OCI-LY7 (cell line): ENCODE measurements around the gene FERMT2. TPM values are rescaled to one million over a fixed set of nuclear protein-coding genes. Genes with fewer than 3 reads are reported as not detected.

ENCODE experiments used
- BruUV-seq: library from RNA; stranded (reverse); fragments of 400-500 nt; replicated peaks from 2 replicates; lab custom pipeline; 2021; lab: Mats Ljungman, UMichigan
- CTCF ChIA-PET: fragments of 300-600 bp; sonication (Branson Sonifier 250); formaldehyde crosslinking; loops from one replicate; lab custom pipeline; 2022; ENCODE audit warnings: antibody characterized with exemption; ENCODE audit not compliant: unreplicated experiment; lab: Charles Lee
- POLR2A ChIA-PET: fragments of 300-600 bp; sonication (Branson Sonifier 250); formaldehyde crosslinking; loops from one replicate; lab custom pipeline; 2022; ENCODE audit warnings: antibody characterized with exemption; lab: Charles Lee
- DNase-seq: peaks from one replicate; pipeline ENCODE4 v3.0.0-alpha.2; 2015; ENCODE audit warnings: low spot score
- H2AFZ ChIP-seq: fragments of 200-600 bp; sonication (generic), shearing (Covaris generic); 2 replicates; pipeline ENCODE4 v1.6.1; 2014; ENCODE audit warnings: mild to moderate bottlenecking, antibody characterized with exemption, low read length, moderate library complexity
- H3K27ac ChIP-seq: fragments of 200-600 bp; sonication (generic); 2 replicates; pipeline ENCODE4 v1.5.1; 2014; ENCODE audit warnings: mixed run types, low read depth, mild to moderate bottlenecking, moderate library complexity, low read length, inconsistent platforms; ENCODE audit not compliant: poor library complexity, severe bottlenecking
- H3K36me3 ChIP-seq: fragments of 200-600 bp; sonication (generic); 2 replicates; pipeline ENCODE4 v1.6.1; 2014; ENCODE audit warnings: mild to moderate bottlenecking, antibody characterized with exemption, low read length, moderate library complexity, mixed read lengths; ENCODE audit not compliant: insufficient read depth
- H3K4me1 ChIP-seq: fragments of 200-600 bp; sonication (generic); 2 replicates; pipeline ENCODE4 v1.5.1; 2014; ENCODE audit warnings: mild to moderate bottlenecking, low read length; ENCODE audit not compliant: insufficient read depth, poor library complexity, severe bottlenecking
- H3K4me2 ChIP-seq: fragments of 200-600 bp; sonication (generic); 2 replicates; pipeline ENCODE4 v1.6.1; 2014; ENCODE audit warnings: mild to moderate bottlenecking, low read length
- H3K4me3 ChIP-seq: fragments of 200-600 bp; sonication (generic); 2 replicates; pipeline ENCODE4 v1.5.1; 2014; ENCODE audit warnings: mild to moderate bottlenecking, low read depth, low read length; ENCODE audit not compliant: poor library complexity, severe bottlenecking
- H3K79me2 ChIP-seq: fragments of 200-600 bp; sonication (generic); 2 replicates; pipeline ENCODE4 v1.6.1; 2016; ENCODE audit warnings: low read depth, mild to moderate bottlenecking, low read length, moderate library complexity, mixed read lengths; ENCODE audit not compliant: insufficient read depth
- H3K9me2 ChIP-seq: fragments of 200-600 bp; sonication (generic); 2 replicates; pipeline ENCODE4 v1.6.1; 2016; ENCODE audit warnings: mild to moderate bottlenecking, low read length, mixed read lengths; ENCODE audit not compliant: insufficient read depth
- H3K9me3 ChIP-seq: fragments of 200-600 bp; sonication (generic); 2 replicates; pipeline ENCODE4 v1.6.1; 2014; ENCODE audit warnings: mild to moderate bottlenecking, mixed run types, low read length, mixed read lengths
- H4K20me1 ChIP-seq: fragments of 200-600 bp; sonication (generic); 2 replicates; pipeline ENCODE4 v1.6.1; 2014; ENCODE audit warnings: mild to moderate bottlenecking, antibody characterized with exemption, low read length, moderate library complexity, mixed read lengths; ENCODE audit not compliant: insufficient read depth
- EZH2phosphoT487 ChIP-seq: fragments of 200-600 bp; sonication (generic); IDR thresholded peaks from 2 replicates; pipeline ENCODE4 v1.6.1; 2018; ENCODE audit warnings: low read depth, borderline replicate concordance, mild to moderate bottlenecking, mixed run types, antibody characterized with exemption, low read length, moderate library complexity, mixed read lengths
- intact Hi-C: fragments of 100-400 bp; cut with micrococcal nuclease; formaldehyde crosslinking; loops from one replicate; pipeline ENCODE4 v1.10.0; 2022; ENCODE audit not compliant: unreplicated experiment
- total RNA-seq, 2 experiments: library from RNA; depleted of rRNA in 1 of 2; stranded (reverse); fragments of >200 nt in 1 of 2; shearing (Covaris generic) in 1 of 2; gene quantifications; 2 replicates each; pipeline ENCODE4 v1.2.3, GENCODE V29; 2014 to 2022
- TF ChIP-seq, protein P1 (sequence below): fragments of 200-600 bp; sonication (generic); conservative IDR thresholded peaks from 2 replicates; pipeline ENCODE4 v1.5.1; 2014; ENCODE audit warnings: mild to moderate bottlenecking, antibody characterized with exemption, low read length, moderate library complexity, mixed read lengths

Gene FERMT2
- total RNA-seq, 2 experiments from 2014 or later = not detected

DNA sequence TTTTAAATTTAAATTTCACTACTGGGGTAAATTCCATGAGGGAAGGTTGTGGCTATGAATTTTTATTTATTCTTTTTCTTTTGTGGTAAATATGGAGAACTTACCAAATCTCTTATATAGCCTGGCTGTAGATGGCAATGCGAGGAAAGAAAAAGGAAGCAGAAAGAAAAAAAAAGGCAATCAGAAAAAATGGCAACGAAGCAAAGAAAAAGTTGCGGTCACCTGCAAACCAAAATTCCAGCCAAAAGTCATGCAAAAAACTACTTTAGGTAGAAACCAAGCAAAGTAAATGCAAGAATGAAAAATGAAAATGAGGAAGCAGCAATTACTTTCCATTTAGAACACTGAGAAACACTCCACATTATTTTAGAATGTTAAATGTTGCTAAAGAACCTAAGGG, 89.9 kb downstream of the FERMT2 start:
- ChIA-PET CTCF (no interaction called here), POLR2A (interaction anchor here (1.0 kb wide), 1 partner anchor 135 kb away, joined by 3 read pairs; no protein-coding TSS in a partner anchor)
- TF ChIP-seq EZH2phosphoT487 = no peak
- TF ChIP-seq, protein P1, sequence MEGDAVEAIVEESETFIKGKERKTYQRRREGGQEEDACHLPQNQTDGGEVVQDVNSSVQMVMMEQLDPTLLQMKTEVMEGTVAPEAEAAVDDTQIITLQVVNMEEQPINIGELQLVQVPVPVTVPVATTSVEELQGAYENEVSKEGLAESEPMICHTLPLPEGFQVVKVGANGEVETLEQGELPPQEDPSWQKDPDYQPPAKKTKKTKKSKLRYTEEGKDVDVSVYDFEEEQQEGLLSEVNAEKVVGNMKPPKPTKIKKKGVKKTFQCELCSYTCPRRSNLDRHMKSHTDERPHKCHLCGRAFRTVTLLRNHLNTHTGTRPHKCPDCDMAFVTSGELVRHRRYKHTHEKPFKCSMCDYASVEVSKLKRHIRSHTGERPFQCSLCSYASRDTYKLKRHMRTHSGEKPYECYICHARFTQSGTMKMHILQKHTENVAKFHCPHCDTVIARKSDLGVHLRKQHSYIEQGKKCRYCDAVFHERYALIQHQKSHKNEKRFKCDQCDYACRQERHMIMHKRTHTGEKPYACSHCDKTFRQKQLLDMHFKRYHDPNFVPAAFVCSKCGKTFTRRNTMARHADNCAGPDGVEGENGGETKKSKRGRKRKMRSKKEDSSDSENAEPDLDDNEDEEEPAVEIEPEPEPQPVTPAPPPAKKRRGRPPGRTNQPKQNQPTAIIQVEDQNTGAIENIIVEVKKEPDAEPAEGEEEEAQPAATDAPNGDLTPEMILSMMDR = no peak
- intact Hi-C loops = no loop called here
- Histone ChIP-seq H3K27ac (no peak overlapping the region), H2AFZ (no peak overlapping the region), H3K9me2 (no peaks in the 10 kb centered on the region), H3K4me1 (no peaks in the 10 kb centered on the region), H3K9me3 (no peaks in the 10 kb centered on the region), H3K36me3 (no peaks in the 10 kb centered on the region), H3K79me2 (no peaks in the 10 kb centered on the region), H3K4me3 (no peak overlapping the region), H4K20me1 (no peaks in the 10 kb centered on the region), H3K4me2 (no peak overlapping the region)
- DNase-seq = no peak
- BruUV-seq = no TSS peak

DNA sequence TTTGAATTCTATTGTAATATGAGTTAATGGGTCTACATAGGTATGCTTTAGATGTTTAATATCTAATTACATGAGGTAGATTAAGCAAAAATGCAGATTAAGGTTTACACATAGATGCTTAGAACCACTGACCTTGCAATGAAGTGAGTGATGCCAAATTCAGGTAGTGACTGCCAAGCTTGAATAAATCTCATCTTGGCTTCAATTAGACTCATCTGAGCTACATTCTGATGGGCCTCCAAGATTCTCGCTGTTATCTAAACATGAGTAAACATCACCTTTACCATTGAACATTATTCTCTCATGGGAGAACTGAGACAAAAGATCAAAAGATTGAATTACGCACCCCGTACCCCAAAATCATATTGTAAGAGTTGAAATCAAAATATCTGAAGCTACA, 90.6 kb downstream of the FERMT2 start:
- intact Hi-C loops = no loop called here
- H2AFZ ChIP-seq = no peak overlapping the region
- no peaks in the 10 kb centered on the region for H3K9me3 ChIP-seq
- TF ChIP-seq, protein P1 = no peak
- no peak for TF ChIP-seq EZH2phosphoT487
- H3K36me3 ChIP-seq = no peaks in the 10 kb centered on the region
- POLR2A ChIA-PET = interaction anchor here (1.0 kb wide), 1 partner anchor 136 kb away, joined by 3 read pairs; no protein-coding TSS in a partner anchor
- no peak for DNase-seq
- no peaks in the 10 kb centered on the region for H4K20me1 ChIP-seq
- no peak overlapping the region for H3K27ac ChIP-seq
- H3K4me3 ChIP-seq = no peak overlapping the region
- H3K4me2 ChIP-seq = no peak overlapping the region
- CTCF ChIA-PET = no interaction called here
- no peaks in the 10 kb centered on the region for H3K9me2 ChIP-seq
- H3K4me1 ChIP-seq = no peaks in the 10 kb centered on the region
- no peaks in the 10 kb centered on the region for H3K79me2 ChIP-seq
- BruUV-seq = no TSS peak

DNA sequence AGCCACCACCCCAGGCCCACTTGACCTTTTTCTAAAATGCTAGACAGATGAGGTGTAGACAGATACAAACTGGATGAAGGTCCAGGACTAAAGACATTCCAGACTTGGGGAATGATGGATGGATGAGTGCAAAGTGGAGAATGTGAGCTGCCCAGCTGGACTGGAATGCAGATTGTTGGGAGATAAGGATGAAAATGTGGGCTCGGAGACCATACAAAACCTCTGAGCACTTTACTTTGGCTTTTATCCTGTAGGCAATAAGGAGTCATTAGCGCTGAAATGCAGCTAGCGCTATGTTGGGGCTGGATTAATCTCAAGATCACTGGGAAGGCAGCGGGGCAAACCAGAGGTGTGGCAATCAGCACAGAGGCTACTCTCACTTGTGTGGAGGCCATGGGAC, 94.7 kb downstream of the FERMT2 start:
- ChIA-PET CTCF (no interaction called here), POLR2A (interaction anchor here (0.7 kb wide), 1 partner anchor 39 kb away, joined by 4 read pairs; no protein-coding TSS in a partner anchor)
- H3K4me2 ChIP-seq = no peak overlapping the region
- intact Hi-C loops = no loop called here
- H3K9me3 ChIP-seq = no peaks in the 10 kb centered on the region
- BruUV-seq = no TSS peak
- no peak overlapping the region for H3K4me3 ChIP-seq
- no peak overlapping the region for H3K27ac ChIP-seq
- DNase-seq = no peak
- no peak overlapping the region for H2AFZ ChIP-seq
- no peaks in the 10 kb centered on the region for H3K4me1 ChIP-seq
- no peaks in the 10 kb centered on the region for H3K79me2 ChIP-seq
- TF ChIP-seq EZH2phosphoT487 = no peak
- TF ChIP-seq, protein P1 = no peak
- no peaks in the 10 kb centered on the region for H3K9me2 ChIP-seq
- H4K20me1 ChIP-seq = no peaks in the 10 kb centered on the region
- H3K36me3 ChIP-seq = no peaks in the 10 kb centered on the region
